Hematopoietic multipotent progenitor cell treated with erythropoietin and hydrocortisone succinate and interleukin-3 and kit ligand, for 4 days (in vitro differentiated cells): ENCODE data around the gene ZNF775.

Experiments
- DNase-seq: peaks from one replicate; pipeline ENCODE4 v3.0.0-alpha.2; 2015

Gene ZNF775

DNA sequence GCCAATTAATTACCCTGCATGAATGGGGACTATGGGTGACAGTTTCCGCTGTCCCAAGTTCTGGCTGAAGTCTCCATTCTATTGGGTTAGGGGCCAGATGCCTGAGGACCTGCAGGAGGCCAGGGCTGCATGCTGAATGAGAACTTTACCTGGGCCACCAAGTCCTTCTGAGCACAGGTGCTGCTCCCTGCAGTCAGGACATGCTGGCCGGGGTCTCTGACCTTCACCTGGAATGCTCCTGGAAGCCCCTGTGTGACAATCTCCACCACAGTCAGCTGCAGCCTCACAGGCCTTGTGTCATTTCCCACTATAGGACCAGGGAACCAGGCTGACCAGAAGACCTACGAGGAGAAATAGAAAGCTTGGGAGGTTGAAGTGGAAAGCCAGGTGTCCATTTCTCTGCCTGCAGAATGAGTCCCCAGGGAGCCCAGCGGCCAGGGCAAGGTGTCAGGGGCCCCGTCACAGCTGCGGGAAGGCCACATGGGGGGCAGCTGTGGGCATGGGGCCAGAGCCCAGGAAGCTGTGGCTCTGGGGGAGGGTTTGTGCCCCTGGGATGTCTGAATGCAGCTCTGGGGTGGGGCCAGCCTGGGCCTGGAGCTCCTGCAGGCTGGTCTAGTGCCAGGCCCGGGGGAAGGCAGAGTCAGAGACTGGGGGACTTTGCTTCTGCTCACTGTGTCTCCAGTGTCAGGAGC lies 65.7 kb downstream of the ZNF775 start:
- DNase-seq = no peak

DNA sequence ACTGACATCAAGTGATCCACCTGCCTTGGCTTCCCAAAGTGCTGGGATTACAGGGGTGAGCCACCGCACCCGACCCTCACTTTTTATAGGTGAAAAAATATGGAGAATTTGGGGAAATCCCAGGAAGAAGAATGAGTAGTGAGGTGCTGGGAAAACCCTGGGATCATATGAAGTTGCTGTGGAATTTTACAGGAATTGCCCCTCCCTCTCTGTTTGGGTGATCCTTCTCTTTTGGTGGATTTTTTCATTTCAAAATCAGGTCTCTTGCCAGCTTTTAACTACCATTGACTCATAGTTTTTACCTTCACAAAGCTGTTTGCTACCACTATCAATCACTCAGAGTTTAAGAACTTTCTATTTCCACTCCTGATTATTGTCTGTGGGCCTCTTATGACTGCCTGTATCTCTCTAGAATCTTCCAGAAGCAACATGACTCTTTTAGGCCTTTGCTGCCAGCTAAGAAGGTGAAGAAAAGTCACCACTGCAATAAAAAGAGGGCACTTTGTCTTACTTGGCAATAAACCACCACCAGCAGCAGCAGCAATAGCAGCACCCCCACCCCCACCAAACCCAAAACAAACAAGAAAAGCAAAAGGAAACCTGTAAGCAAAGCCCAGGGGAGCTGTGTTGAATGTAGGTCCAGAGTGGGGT lies 67.3 kb downstream of the ZNF775 start:
- DNase-seq = no peak
